HL-60 (cell line): ENCODE results near the gene LIFR.

ENCODE experiments used
- GABPA ChIP-seq: IDR thresholded peaks from 2 replicates; pipeline ENCODE4 v1.6.1; 2012; ENCODE audit warnings: low read depth
- POLR2AphosphoS5 ChIP-seq: IDR thresholded peaks from 2 replicates; pipeline ENCODE4 v1.6.1; 2012; ENCODE audit warnings: low read depth
- TF ChIP-seq, protein P1 (sequence below): IDR thresholded peaks from one replicate; pipeline ENCODE4 v1.5.1; 2011; ENCODE audit warnings: low read length, control low read depth, inconsistent platforms; ENCODE audit not compliant: insufficient read depth

DNA sequence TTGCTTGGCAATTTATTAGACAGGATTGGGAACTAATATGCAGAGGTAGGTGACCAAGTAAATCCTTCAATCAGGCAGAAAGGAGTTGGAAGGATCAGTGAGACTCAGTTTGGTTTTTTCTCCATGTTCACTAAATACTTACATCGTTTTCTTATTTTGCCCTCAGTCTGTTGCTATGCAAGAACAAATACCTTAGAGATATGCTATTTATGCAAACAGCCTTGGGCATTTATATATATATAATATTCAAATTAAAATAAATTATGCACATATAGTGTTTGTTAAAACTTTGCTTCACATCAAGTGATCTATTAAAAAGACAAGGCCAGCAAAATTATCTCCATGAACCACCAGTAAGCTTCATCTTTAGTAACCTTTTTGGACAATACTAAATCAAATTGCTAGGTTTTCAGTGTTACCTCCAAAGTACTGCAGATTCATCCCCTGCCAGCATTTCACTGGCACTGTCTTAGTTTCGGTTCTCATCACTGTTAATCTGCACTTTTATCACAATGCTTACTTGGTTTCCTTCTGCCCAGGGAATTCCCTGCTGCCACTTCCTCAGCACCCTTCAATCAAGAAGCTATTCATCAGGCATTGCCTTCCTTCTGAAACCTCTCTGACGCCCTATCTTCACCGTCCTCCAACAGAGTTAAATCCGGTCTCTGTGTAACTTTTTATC is 26.0 kb upstream of the LIFR start:
- TF ChIP-seq POLR2AphosphoS5 (no peak), GABPA (no peak)
- TF ChIP-seq, protein P1, sequence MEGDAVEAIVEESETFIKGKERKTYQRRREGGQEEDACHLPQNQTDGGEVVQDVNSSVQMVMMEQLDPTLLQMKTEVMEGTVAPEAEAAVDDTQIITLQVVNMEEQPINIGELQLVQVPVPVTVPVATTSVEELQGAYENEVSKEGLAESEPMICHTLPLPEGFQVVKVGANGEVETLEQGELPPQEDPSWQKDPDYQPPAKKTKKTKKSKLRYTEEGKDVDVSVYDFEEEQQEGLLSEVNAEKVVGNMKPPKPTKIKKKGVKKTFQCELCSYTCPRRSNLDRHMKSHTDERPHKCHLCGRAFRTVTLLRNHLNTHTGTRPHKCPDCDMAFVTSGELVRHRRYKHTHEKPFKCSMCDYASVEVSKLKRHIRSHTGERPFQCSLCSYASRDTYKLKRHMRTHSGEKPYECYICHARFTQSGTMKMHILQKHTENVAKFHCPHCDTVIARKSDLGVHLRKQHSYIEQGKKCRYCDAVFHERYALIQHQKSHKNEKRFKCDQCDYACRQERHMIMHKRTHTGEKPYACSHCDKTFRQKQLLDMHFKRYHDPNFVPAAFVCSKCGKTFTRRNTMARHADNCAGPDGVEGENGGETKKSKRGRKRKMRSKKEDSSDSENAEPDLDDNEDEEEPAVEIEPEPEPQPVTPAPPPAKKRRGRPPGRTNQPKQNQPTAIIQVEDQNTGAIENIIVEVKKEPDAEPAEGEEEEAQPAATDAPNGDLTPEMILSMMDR: no peak
